Prostate gland (tissue), 2 donors: ENCODE results near the gene PRAC2. TPM values are rescaled to one million over a fixed set of nuclear protein-coding genes. Genes with fewer than 3 reads are reported as not detected.
A peak's percentile ranks its signal among the peaks of the same experiment; 100 is the strongest.

ENCODE experiments used
- DNase-seq: peaks from one replicate; pipeline ENCODE4 v3.0.0-alpha.2; 2019; ENCODE audit warnings: low spot score
- H3K27ac ChIP-seq, 2 donors: fragments of 200-600 bp; sonication (generic); 2 replicates each; pipeline ENCODE4 v1.5.1; 2017 to 2019
- H3K27me3 ChIP-seq: fragments of 200-600 bp; sonication (generic); replicated peaks from 2 replicates; pipeline ENCODE4 v1.5.1; 2019; ENCODE audit not compliant: insufficient read depth
- H3K36me3 ChIP-seq, 2 donors: fragments of 200-600 bp; sonication (generic); 1 replicate in 1 of 2; 2 replicates in 1 of 2; pipeline versions ENCODE4 v1.5.1 to v1.8.1; 2017 to 2019
- H3K4me1 ChIP-seq: fragments of 200-600 bp; sonication (generic); replicated peaks from 2 replicates; pipeline ENCODE4 v1.5.1; 2019
- H3K4me3 ChIP-seq, 2 donors: fragments of 200-600 bp; sonication (generic); 2 replicates each; pipeline ENCODE4 v1.5.1; 2017 to 2019
- H3K9me3 ChIP-seq: fragments of 200-600 bp; sonication (generic); 2 replicates; pipeline ENCODE4 v1.5.1; 2017
- POLR2A ChIP-seq: fragments of 450-650 bp; IDR thresholded peaks from one replicate; pipeline ENCODE4 v1.6.1; 2016; ENCODE audit warnings: antibody characterized with exemption, mild to moderate bottlenecking
- POLR2AphosphoS5 ChIP-seq: sonication (generic); formaldehyde crosslinking; IDR thresholded peaks from one replicate; pipeline ENCODE4 v1.6.1; 2017; ENCODE audit warnings: antibody characterized with exemption
- WGBS: methylation state at CpG from one replicate; pipeline ENCODE4 v1.1.5; 2018; 5-methylcytosine and 5-hydroxymethylcytosine counted together
- intact Hi-C: fragments of 100-400 bp; cut with DNase I; formaldehyde crosslinking; loops from one replicate; pipeline ENCODE4 v1.14.2; 2022
- total RNA-seq, 2 donors: library from RNA; depleted of rRNA; stranded (reverse); fragments of >200 nt; gene quantifications; one replicate each; pipeline ENCODE4 v1.1.0, GENCODE V29; 2016
- TF ChIP-seq, protein P1 (sequence below), 4 experiments: fragments of 200-600 bp in 2 of 4; fragments of 450-650 bp in 2 of 4; sonication (generic) in 2 of 4; IDR thresholded peaks; 1 replicate in 3 of 4; 2 replicates in 1 of 4; pipeline ENCODE4 v1.5.1; 2016 to 2019; ENCODE audit warnings: antibody characterized with exemption in 4 of 4, mild to moderate bottlenecking in 2 of 4, moderate library complexity in 2 of 4

PRAC2 gene
- total RNA-seq, 2 donors from 2014 or later: 9.6 to 135 TPM

DNA sequence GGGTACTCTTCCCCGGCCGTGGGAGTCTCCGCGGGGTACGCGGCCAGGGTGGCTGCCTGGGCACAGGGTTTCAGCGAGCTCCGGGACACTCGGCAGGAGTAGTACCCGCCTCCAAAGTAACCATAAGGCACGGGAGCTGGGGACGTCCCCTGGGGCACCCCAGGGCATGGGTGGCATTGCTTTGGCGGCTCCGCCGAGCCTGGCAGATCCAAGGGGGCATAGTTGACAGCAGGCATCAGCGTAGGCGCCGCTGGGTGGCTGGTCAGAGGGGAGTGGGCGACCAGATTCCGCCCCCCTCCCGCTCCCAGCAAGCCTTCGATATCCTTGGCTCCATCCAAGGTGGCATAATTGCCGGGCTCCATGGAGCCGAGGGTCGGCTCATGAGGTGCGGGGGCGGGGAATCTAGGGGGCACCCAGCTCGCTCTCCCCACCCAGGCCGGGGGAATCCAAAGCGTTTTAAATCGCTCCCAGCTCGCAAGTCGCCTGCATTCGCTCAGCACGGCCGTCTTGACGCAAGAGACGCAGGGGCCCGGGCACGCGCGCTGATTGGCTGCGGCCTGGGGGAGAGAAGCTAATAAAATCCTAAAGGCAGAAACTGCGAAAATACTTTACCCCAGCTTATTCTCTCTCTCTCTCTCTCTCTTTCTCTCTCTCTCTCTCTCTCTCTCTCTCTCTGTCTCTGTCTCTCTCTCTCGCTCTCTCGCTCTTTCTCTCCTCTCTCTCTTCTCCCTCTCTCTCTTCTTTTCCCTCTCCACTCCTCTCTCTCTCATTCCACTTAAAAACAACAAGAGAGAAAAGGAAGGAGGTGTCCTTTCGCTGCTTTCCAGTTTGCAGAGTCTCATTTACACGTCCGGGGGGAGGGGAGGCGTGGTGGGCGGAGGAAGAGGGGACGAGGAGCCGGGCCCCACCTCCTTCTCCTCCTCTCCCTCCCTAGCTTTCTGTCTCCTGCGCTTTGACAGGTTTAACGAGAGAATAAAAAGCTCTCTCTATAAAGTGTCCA lies 5.5 kb downstream of the PRAC2 start, which contains the start of gene HOXB13:
TSS of gene HOXB13 (minus strand) at position 519 of the 1,000 bp plus-strand sequence. CDS start at position 362, 157 bp downstream.
- 1% methylated on average over 40 of the region's 55 CpGs for WGBS
- intact Hi-C loops: loop anchor here (5.0 to 10.0 kb wide), 2 partner anchors 64 to 156 kb away; no protein-coding TSS in a partner anchor
- TF ChIP-seq POLR2AphosphoS5 (peak; percentile 78), POLR2A (peak; percentile 89)
- TF ChIP-seq, protein P1, sequence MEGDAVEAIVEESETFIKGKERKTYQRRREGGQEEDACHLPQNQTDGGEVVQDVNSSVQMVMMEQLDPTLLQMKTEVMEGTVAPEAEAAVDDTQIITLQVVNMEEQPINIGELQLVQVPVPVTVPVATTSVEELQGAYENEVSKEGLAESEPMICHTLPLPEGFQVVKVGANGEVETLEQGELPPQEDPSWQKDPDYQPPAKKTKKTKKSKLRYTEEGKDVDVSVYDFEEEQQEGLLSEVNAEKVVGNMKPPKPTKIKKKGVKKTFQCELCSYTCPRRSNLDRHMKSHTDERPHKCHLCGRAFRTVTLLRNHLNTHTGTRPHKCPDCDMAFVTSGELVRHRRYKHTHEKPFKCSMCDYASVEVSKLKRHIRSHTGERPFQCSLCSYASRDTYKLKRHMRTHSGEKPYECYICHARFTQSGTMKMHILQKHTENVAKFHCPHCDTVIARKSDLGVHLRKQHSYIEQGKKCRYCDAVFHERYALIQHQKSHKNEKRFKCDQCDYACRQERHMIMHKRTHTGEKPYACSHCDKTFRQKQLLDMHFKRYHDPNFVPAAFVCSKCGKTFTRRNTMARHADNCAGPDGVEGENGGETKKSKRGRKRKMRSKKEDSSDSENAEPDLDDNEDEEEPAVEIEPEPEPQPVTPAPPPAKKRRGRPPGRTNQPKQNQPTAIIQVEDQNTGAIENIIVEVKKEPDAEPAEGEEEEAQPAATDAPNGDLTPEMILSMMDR (IDR thresholded peaks at IDR 0.05): peak in 3 of 4 experiments; percentile 52 to 93 (median 74)

GRCh38 chr17:48729335-48730239 lies 6.6 kb downstream of the PRAC2 start:
- Histone ChIP-seq H3K27ac (peak overlapping the region; percentile 97 to 98), H3K36me3 (no peaks in the 10 kb centered on the region), H3K27me3 (no peaks in the 10 kb centered on the region), H3K4me3 (peak overlapping the region; percentile 55 to 63), H3K9me3 (no peaks in the 10 kb centered on the region), H3K4me1 (peaks cover 17% of the 10 kb centered on the region)
- peak; percentile 68 for DNase-seq
- intact Hi-C loops: loop anchor here (5.0 to 10.0 kb wide), 2 partner anchors 63 to 155 kb away; no protein-coding TSS in a partner anchor
- 5% methylated on average over 19 of the region's 19 CpGs for WGBS
- TF ChIP-seq POLR2AphosphoS5 (no peak), POLR2A (peak; percentile 12)

More for the DNA sequence above, 5.5 kb downstream of the PRAC2 start, which contains the start of gene HOXB13:
- Histone ChIP-seq H3K9me3 (no peaks in the 10 kb centered on the region), H3K36me3 (no peaks in the 10 kb centered on the region), H3K4me1 (peaks cover 17% of the 10 kb centered on the region), H3K4me3 (peak within 1 kb of the TSS; percentile 55 to 63), H3K27ac (peak within 1 kb of the TSS; percentile 97 to 98), H3K27me3 (no peaks in the 10 kb centered on the region)
- peak; percentile 95 for DNase-seq

DNA sequence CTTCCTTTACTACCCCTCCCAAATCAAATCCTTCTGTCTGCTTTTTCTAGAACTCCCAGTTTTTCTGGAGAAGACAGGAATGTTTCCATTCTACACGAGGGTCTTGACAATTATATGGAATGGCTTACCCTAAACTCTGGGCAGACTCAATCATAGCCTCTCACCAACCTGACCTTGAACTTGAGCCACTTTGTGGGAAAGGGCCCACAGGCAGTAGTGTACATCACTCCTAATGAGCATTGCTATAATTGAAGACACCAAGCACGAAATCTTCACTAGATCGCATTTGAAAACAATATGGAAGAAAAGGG lies 7.2 kb downstream of the PRAC2 start:
- TF ChIP-seq POLR2AphosphoS5 (no peak), POLR2A (no peak)
- TF ChIP-seq, protein P1 (IDR thresholded peaks at IDR 0.05): no peak
- Histone ChIP-seq H3K4me3 (no peak overlapping the region), H3K27ac (peak overlapping the region; percentile 97 to 98), H3K36me3 (no peaks in the 10 kb centered on the region), H3K9me3 (no peaks in the 10 kb centered on the region), H3K4me1 (peaks cover 17% of the 10 kb centered on the region), H3K27me3 (no peaks in the 10 kb centered on the region)
- intact Hi-C loops: no loop called here
- 50% methylated on average over 3 of the region's 3 CpGs for WGBS
- no peak for DNase-seq

DNA sequence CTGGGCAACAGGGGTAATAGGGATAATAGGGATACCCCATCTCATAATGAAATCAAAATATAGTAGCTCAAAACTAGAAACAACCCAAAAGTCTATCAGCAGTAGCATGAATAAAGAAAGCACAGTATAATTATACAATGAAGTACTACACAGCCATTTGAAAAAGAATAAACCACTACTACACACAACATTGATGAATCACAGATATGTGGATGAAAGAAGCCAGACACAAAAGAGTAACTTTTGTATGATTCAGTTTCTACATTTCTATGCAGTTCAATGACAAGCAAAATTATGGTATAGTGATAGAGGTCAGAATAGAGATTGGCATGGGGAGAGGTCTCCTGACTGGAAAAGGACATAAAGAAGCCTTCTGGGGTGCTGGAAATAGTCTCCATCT lies 8.4 kb downstream of the PRAC2 start:
- intact Hi-C loops: no loop called here

More for the DNA sequence above, 8.4 kb downstream of the PRAC2 start:
- Histone ChIP-seq H3K36me3 (no peaks in the 10 kb centered on the region), H3K4me1 (peaks cover 17% of the 10 kb centered on the region), H3K4me3 (no peak overlapping the region), H3K27ac (peak overlapping the region in 1 of 2 donors; percentile 92), H3K9me3 (no peaks in the 10 kb centered on the region), H3K27me3 (no peaks in the 10 kb centered on the region)
- no peak for TF ChIP-seq POLR2AphosphoS5
- TF ChIP-seq, protein P1 (IDR thresholded peaks at IDR 0.05): no peak
- no peak for TF ChIP-seq POLR2A
- DNase-seq: no peak
